ENCODE measurements around the gene TLR7. TPM values are rescaled to one million over a fixed set of nuclear protein-coding genes. Genes with fewer than 3 reads are reported as not detected.
A peak's percentile ranks its signal among the peaks of the same experiment; 100 is the strongest.

The TLR7 gene
- total and polyA plus RNA-seq, 2 donors (not counting 3 experiments of a cell fraction or from before 2014, with no cell fraction given): not detected

GRCh38 chrX:12877386-12877785, 10.5 kb downstream of the TLR7 start:
- TF ChIP-seq JUN (IDR thresholded peaks at IDR 0.05; ENCODE audit: borderline replicate concordance, insufficient read depth, insufficient read length, low read depth) (no peak), EZH2 (IDR thresholded peaks at IDR 0.05; ENCODE audit: borderline replicate concordance, low read depth, low read length, severe bottlenecking) (no peak), MYC (IDR thresholded peaks at IDR 0.05; ENCODE audit: low read depth, low read length) (no peak)
- Histone ChIP-seq H3K4me1 (ENCODE audit: control insufficient read depth, extremely low read depth, insufficient read depth, low read length) (no peaks in the 10 kb centered on the region), H3K4me3 (replicated peaks in 1 of 3; ENCODE audit: insufficient read depth in 1 of 3, low read depth in 1 of 3, low read length in 3 of 3) (no peak overlapping the region), H2AFZ (ENCODE audit: low read depth, low read length) (no peak overlapping the region), H3K4me2 (ENCODE audit: insufficient read depth, low read length) (no peak overlapping the region), H3K79me2 (ENCODE audit: control insufficient read depth, insufficient read depth, low read length) (no peaks in the 10 kb centered on the region), H3K9me1 (replicated peaks; ENCODE audit: control insufficient read depth, extremely low read depth, insufficient read depth, low read length) (no peaks in the 10 kb centered on the region), H4K20me1 (replicated peaks; ENCODE audit: control insufficient read depth, extremely low read depth, insufficient read depth, low read length) (no peaks in the 10 kb centered on the region), H3K27ac (ENCODE audit: insufficient read depth, low read depth, low read length) (no peak overlapping the region), H3K9ac (replicated peaks; ENCODE audit: extremely low read depth, insufficient read depth, low read length) (no peak overlapping the region), H3K36me3 (ENCODE audit: control insufficient read depth in 2 of 2, extremely low read depth in 1 of 2, insufficient read depth in 2 of 2, low read length in 2 of 2) (no peaks in the 10 kb centered on the region), H3K27me3 (ENCODE audit: control insufficient read depth in 2 of 2, insufficient read depth in 2 of 2, low read length in 2 of 2) (peaks cover 0 to 2% of the 10 kb centered on the region in 2 experiments), H3K9me3 (replicated peaks; ENCODE audit: control insufficient read depth, insufficient read depth, low read length) (no peaks in the 10 kb centered on the region)
- FAIRE-seq: no peak
- ChIA-PET CTCF (no interaction called here), POLR2A (no interaction called here)
- dilution Hi-C loops (cut with MboI; ENCODE audit: extremely low pct_ligation_motif_present, low sequenced_read_pairs) (no loop called here), intact Hi-C loops (cut with micrococcal nuclease) (no loop called here)
- BruUV-seq (replicated peaks): no TSS peak
- peak; percentile 70 for DNase-seq (ENCODE audit: low read depth, low spot score)

- H3K9ac ChIP-seq (replicated peaks; ENCODE audit: extremely low read depth, insufficient read depth, low read length): no peak overlapping the region
- no peak overlapping the region for H2AFZ ChIP-seq (ENCODE audit: low read depth, low read length)
- H3K9me3 ChIP-seq (replicated peaks; ENCODE audit: control insufficient read depth, insufficient read depth, low read length): no peaks in the 10 kb centered on the region
- peaks cover 0 to 2% of the 10 kb centered on the region in 2 experiments for H3K27me3 ChIP-seq (ENCODE audit: control insufficient read depth in 2 of 2, insufficient read depth in 2 of 2, low read length in 2 of 2)
- ChIA-PET POLR2A (no interaction called here), CTCF (no interaction called here)
- dilution Hi-C loops (cut with MboI; ENCODE audit: extremely low pct_ligation_motif_present, low sequenced_read_pairs) (no loop called here), intact Hi-C loops (cut with micrococcal nuclease) (no loop called here)
- H3K4me2 ChIP-seq (ENCODE audit: insufficient read depth, low read length): no peak overlapping the region
- no peaks in the 10 kb centered on the region for H3K36me3 ChIP-seq (ENCODE audit: control insufficient read depth in 2 of 2, extremely low read depth in 1 of 2, insufficient read depth in 2 of 2, low read length in 2 of 2)
- H3K27ac ChIP-seq (ENCODE audit: insufficient read depth, low read depth, low read length): no peak overlapping the region
- H3K79me2 ChIP-seq (ENCODE audit: control insufficient read depth, insufficient read depth, low read length): no peaks in the 10 kb centered on the region
- no peaks in the 10 kb centered on the region for H4K20me1 ChIP-seq (replicated peaks; ENCODE audit: control insufficient read depth, extremely low read depth, insufficient read depth, low read length)
- DNase-seq (ENCODE audit: low read depth, low spot score) (no peak), FAIRE-seq (no peak)
- no peak for TF ChIP-seq GATA2 (IDR thresholded peaks at IDR 0.05; ENCODE audit: insufficient read depth, insufficient read length, low read depth, low read length)
- TF ChIP-seq POLR2A (IDR thresholded peaks at IDR 0.05; ENCODE audit: low read depth, low read length): no peak
- TF ChIP-seq JUN (IDR thresholded peaks at IDR 0.05; ENCODE audit: borderline replicate concordance, insufficient read depth, insufficient read length, low read depth): no peak
- no peak for TF ChIP-seq MYC (IDR thresholded peaks at IDR 0.05; ENCODE audit: low read depth, low read length)
- TF ChIP-seq MAX (IDR thresholded peaks at IDR 0.05; ENCODE audit: insufficient read depth, insufficient read length): no peak
- no peak overlapping the region for H3K4me3 ChIP-seq (replicated peaks in 1 of 3; ENCODE audit: insufficient read depth in 1 of 3, low read depth in 1 of 3, low read length in 3 of 3)
- H3K4me1 ChIP-seq (ENCODE audit: control insufficient read depth, extremely low read depth, insufficient read depth, low read length): no peaks in the 10 kb centered on the region
- H3K9me1 ChIP-seq (replicated peaks; ENCODE audit: control insufficient read depth, extremely low read depth, insufficient read depth, low read length): no peaks in the 10 kb centered on the region
- BruUV-seq (replicated peaks): no TSS peak
These were observed 11.7 kb downstream of the TLR7 start for GRCh38 chrX:12878536-12878935.

All from endothelial cell of umbilical vein (primary cell).